ENCODE results near the gene SPTBN1.

DNA sequence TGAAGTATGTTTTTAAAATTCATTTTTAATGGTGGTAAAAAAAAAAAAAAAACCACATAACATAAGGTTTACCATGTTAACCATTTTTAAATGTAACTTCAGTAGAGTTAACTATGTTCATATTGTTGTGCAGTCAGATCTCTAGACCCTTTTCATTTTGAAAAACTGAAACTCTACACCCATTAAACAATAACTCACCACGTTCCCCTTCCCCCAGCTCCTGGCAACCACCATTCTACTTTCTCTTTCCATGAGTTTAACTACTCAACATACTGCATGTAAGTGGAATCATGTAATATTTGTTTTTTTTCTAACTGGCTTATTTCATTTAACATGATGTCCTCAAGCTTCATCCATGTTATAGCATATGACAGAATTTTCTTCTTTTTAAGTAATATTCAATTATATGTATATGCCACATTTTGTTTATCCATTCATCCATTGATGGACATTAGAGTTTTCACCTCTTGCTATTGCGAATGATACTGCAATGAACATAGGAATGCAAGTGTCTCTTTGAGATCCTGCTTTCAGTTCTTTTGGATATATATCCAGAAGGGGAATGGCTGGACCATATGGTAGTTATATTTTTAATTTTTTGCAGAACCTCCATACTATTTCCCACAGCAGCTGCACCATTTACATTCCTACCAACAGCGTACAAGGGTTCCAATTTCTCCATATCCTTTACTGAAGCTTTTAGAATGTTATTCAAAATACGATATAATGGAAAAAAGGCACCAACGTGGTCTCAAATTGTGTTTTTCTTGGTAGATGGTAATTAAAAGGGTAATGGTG is 91.0 kb downstream of the SPTBN1 start:
- TF ChIP-seq, protein P1, sequence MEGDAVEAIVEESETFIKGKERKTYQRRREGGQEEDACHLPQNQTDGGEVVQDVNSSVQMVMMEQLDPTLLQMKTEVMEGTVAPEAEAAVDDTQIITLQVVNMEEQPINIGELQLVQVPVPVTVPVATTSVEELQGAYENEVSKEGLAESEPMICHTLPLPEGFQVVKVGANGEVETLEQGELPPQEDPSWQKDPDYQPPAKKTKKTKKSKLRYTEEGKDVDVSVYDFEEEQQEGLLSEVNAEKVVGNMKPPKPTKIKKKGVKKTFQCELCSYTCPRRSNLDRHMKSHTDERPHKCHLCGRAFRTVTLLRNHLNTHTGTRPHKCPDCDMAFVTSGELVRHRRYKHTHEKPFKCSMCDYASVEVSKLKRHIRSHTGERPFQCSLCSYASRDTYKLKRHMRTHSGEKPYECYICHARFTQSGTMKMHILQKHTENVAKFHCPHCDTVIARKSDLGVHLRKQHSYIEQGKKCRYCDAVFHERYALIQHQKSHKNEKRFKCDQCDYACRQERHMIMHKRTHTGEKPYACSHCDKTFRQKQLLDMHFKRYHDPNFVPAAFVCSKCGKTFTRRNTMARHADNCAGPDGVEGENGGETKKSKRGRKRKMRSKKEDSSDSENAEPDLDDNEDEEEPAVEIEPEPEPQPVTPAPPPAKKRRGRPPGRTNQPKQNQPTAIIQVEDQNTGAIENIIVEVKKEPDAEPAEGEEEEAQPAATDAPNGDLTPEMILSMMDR (IDR thresholded peaks at IDR 0.05): no peak
- no peak for TF ChIP-seq POLR2A (IDR thresholded peaks at IDR 0.05)
